WTC11 (cell line): ENCODE data around the gene ST6GALNAC3. TPM values are rescaled to one million over a fixed set of nuclear protein-coding genes. Genes with fewer than 3 reads are reported as not detected.

Experiments
- ATAC-seq: fragments of 200-7000 bp; cut with Tn5 transposase; 2 replicates; pipeline ENCODE4 v1.10.0; 2021; ENCODE audit warnings: mild to moderate bottlenecking, moderate library complexity
- CTCF ChIA-PET: fragments of 300-600 bp; sonication (Branson Sonifier 250); formaldehyde crosslinking; loops from one replicate; lab custom pipeline; 2021; ENCODE audit warnings: antibody characterized with exemption; lab: Charles Lee
- POLR2A ChIA-PET: fragments of 350-600 bp; sonication (Branson Sonifier 250); formaldehyde crosslinking; loops from one replicate; lab custom pipeline; 2021; ENCODE audit warnings: antibody characterized with exemption; lab: Charles Lee
- DNase-seq: peaks from one replicate; pipeline ENCODE4 v3.0.0; 2021; ENCODE audit warnings: low spot score
- H3K27ac Mint-ChIP-seq: 2 replicates; pipeline ENCODE4 v1.8.0; 2021; ENCODE audit warnings: mixed read lengths
- H3K27me3 Mint-ChIP-seq: 2 replicates; pipeline ENCODE4 v1.8.0; 2021; ENCODE audit warnings: low read depth, mild to moderate bottlenecking, moderate library complexity, mixed read lengths
- H3K36me3 Mint-ChIP-seq: 2 replicates; pipeline ENCODE4 v1.8.0; 2021; ENCODE audit warnings: mixed read lengths
- H3K4me1 Mint-ChIP-seq: 2 replicates; pipeline ENCODE4 v1.8.0; 2022; ENCODE audit warnings: mixed read lengths
- H3K4me3 Mint-ChIP-seq: 2 replicates; pipeline ENCODE4 v1.8.0; 2021; ENCODE audit warnings: mild to moderate bottlenecking, moderate library complexity, mixed read lengths
- H3K9me3 Mint-ChIP-seq: 2 replicates; pipeline ENCODE4 v1.8.0; 2021; ENCODE audit warnings: mixed read lengths
- ELF4 ChIP-seq: sonication (generic); formaldehyde crosslinking; IDR thresholded peaks from 2 replicates; pipeline ENCODE4 v1.8.1; 2022; ENCODE audit warnings: low read depth, mild to moderate bottlenecking, moderate library complexity, missing genetic modification reagents
- EMX1 ChIP-seq: fragments of 250-450 bp; sonication (Bioruptor Pico); IDR thresholded peaks from 2 replicates; pipeline ENCODE4 v1.8.0; 2021; ENCODE audit warnings: mild to moderate bottlenecking
- FOXJ3 ChIP-seq: sonication (generic); formaldehyde crosslinking; IDR thresholded peaks from 2 replicates; pipeline ENCODE4 v1.9.0; 2021; ENCODE audit warnings: missing genetic modification reagents, mild to moderate bottlenecking, borderline replicate concordance
- IRF2 ChIP-seq: sonication (generic); formaldehyde crosslinking; IDR thresholded peaks from 2 replicates; pipeline ENCODE4 v1.8.0; 2022; ENCODE audit warnings: low read depth, missing genetic modification reagents, borderline replicate concordance
- MXD4 ChIP-seq: fragments of 250-450 bp; sonication (Bioruptor Pico); IDR thresholded peaks from 2 replicates; pipeline ENCODE4 v1.8.0; 2021; ENCODE audit warnings: mild to moderate bottlenecking, moderate library complexity, borderline replicate concordance
- NR3C1 ChIP-seq: sonication (generic); formaldehyde crosslinking; conservative IDR thresholded peaks from 2 replicates; pipeline ENCODE4 v1.8.1; 2023; ENCODE audit warnings: low read depth, mild to moderate bottlenecking, missing genetic modification reagents
- ZNF423 ChIP-seq: fragments of 250-450 bp; sonication (Bioruptor Pico); IDR thresholded peaks from 2 replicates; pipeline ENCODE4 v2.1.2; 2022; ENCODE audit warnings: mild to moderate bottlenecking, moderate library complexity
- total RNA-seq: library from RNA; stranded (reverse); gene quantifications from 3 replicates; pipeline ENCODE4 v1.2.3, GENCODE V29; 2021
- TF ChIP-seq, protein P1 (sequence below): sonication (generic); formaldehyde crosslinking; IDR thresholded peaks from 2 replicates; pipeline ENCODE4 v1.8.0; 2023; ENCODE audit warnings: missing genetic modification reagents
- TF ChIP-seq, protein P2 (sequence below): sonication (generic); formaldehyde crosslinking; IDR thresholded peaks from 2 replicates; pipeline ENCODE4 v1.8.1; 2022; ENCODE audit warnings: low read depth, mild to moderate bottlenecking, moderate library complexity, missing genetic modification reagents, borderline replicate concordance
- TF ChIP-seq, protein P3 (sequence below): sonication (generic); formaldehyde crosslinking; IDR thresholded peaks from 2 replicates; pipeline ENCODE4 v1.8.1; 2023; ENCODE audit warnings: mild to moderate bottlenecking, missing genetic modification reagents, moderate library complexity
- TF ChIP-seq, protein P4 (sequence below): sonication (generic); formaldehyde crosslinking; IDR thresholded peaks from 2 replicates; pipeline ENCODE4 v1.8.0; 2022; ENCODE audit warnings: mild to moderate bottlenecking, missing genetic modification reagents
- TF ChIP-seq, protein P5 (sequence below): sonication (generic); formaldehyde crosslinking; IDR thresholded peaks from 2 replicates; pipeline ENCODE4 v1.8.1; 2023; ENCODE audit warnings: mild to moderate bottlenecking, missing genetic modification reagents, moderate library complexity
- TF ChIP-seq, protein P6 (sequence below): sonication (generic); formaldehyde crosslinking; IDR thresholded peaks from 2 replicates; pipeline ENCODE4 v1.8.1; 2023; ENCODE audit warnings: mild to moderate bottlenecking, moderate library complexity, missing genetic modification reagents
- TF ChIP-seq, protein P7 (sequence below): sonication (generic); formaldehyde crosslinking; IDR thresholded peaks from 2 replicates; pipeline ENCODE4 v1.8.0; 2022; ENCODE audit warnings: mild to moderate bottlenecking, missing genetic modification reagents

Gene ST6GALNAC3
- total RNA-seq, 1 experiment from 2014 or later = 11.9 TPM

DNA sequence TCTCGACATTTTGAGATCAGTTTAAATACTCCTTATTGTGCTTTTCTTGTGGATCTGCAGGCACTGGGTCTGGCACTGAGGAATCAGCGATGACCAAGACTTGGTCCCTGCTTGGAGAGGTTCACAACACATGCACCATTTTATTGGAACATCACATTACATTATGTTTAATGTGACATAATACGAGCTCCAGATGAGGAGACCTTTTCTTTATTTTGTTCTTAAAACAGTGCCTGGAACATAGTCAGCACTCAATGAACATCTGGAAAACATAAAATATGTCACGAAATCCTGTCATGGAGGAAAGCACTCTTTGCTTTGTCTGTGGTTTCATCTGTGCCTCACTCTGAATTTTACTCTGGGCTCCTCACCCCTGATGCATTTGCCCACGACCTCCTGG is 110.7 kb downstream of the ST6GALNAC3 start (continued):
- TF ChIP-seq, protein P1, sequence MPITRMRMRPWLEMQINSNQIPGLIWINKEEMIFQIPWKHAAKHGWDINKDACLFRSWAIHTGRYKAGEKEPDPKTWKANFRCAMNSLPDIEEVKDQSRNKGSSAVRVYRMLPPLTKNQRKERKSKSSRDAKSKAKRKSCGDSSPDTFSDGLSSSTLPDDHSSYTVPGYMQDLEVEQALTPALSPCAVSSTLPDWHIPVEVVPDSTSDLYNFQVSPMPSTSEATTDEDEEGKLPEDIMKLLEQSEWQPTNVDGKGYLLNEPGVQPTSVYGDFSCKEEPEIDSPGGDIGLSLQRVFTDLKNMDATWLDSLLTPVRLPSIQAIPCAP (CRISPR knock-in tag) = no peak
- TF ChIP-seq ZNF423 = no peak
- TF ChIP-seq, protein P2, sequence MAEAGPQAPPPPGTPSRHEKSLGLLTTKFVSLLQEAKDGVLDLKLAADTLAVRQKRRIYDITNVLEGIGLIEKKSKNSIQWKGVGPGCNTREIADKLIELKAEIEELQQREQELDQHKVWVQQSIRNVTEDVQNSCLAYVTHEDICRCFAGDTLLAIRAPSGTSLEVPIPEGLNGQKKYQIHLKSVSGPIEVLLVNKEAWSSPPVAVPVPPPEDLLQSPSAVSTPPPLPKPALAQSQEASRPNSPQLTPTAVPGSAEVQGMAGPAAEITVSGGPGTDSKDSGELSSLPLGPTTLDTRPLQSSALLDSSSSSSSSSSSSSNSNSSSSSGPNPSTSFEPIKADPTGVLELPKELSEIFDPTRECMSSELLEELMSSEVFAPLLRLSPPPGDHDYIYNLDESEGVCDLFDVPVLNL (CRISPR knock-in tag) = no peak
- TF ChIP-seq, protein P3, sequence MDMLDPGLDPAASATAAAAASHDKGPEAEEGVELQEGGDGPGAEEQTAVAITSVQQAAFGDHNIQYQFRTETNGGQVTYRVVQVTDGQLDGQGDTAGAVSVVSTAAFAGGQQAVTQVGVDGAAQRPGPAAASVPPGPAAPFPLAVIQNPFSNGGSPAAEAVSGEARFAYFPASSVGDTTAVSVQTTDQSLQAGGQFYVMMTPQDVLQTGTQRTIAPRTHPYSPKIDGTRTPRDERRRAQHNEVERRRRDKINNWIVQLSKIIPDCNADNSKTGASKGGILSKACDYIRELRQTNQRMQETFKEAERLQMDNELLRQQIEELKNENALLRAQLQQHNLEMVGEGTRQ = no peak

DNA sequence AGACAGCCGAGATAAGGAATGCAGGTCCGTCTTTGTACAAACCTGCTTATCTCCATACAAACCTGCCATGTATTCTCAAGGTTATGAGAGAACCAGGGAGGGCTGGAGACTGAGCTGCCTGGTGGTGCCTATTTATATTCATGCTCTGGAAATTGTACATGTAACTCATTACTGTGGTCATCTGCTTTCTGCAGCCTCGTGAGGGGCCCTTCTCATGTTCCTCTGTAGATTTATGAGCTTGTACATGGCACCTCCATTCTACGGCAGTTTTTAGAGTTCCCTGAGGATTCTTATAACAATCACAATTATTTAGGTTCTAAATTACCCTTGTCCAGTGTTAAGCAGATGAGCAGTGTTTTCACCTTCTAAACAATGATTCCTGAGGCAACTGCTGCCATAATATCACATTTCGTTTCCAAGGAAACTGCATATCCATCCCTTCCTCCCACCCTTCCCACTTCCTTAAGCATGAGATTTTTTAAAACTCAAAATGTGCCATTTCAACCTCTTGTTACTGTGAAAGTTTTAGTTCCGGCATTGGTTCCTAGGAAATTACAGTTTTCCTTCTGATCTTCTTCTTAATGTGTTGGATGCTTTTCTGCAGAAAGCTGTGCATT is 112.1 kb downstream of the ST6GALNAC3 start:
- Mint-ChIP-seq H3K4me3 (no peak overlapping the region), H3K9me3 (no peaks in the 10 kb centered on the region), H3K36me3 (no peaks in the 10 kb centered on the region), H3K27me3 (no peaks in the 10 kb centered on the region), H3K27ac (no peak overlapping the region), H3K4me1 (peaks cover 10% of the 10 kb centered on the region; the same call in 1 of the 2 replicates)
- CTCF ChIA-PET = no interaction called here
- POLR2A ChIA-PET = no interaction called here
- TF ChIP-seq, protein P4, sequence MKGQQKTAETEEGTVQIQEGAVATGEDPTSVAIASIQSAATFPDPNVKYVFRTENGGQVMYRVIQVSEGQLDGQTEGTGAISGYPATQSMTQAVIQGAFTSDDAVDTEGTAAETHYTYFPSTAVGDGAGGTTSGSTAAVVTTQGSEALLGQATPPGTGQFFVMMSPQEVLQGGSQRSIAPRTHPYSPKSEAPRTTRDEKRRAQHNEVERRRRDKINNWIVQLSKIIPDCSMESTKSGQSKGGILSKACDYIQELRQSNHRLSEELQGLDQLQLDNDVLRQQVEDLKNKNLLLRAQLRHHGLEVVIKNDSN (CRISPR knock-in tag) = no peak
- no peak for TF ChIP-seq FOXJ3 (CRISPR knock-in tag)
- TF ChIP-seq NR3C1 (CRISPR knock-in tag) = no peak
- no peak for TF ChIP-seq MXD4
- TF ChIP-seq, protein P5, sequence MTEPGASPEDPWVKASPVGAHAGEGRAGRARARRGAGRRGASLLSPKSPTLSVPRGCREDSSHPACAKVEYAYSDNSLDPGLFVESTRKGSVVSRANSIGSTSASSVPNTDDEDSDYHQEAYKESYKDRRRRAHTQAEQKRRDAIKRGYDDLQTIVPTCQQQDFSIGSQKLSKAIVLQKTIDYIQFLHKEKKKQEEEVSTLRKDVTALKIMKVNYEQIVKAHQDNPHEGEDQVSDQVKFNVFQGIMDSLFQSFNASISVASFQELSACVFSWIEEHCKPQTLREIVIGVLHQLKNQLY = no peak
- TF ChIP-seq, protein P6, sequence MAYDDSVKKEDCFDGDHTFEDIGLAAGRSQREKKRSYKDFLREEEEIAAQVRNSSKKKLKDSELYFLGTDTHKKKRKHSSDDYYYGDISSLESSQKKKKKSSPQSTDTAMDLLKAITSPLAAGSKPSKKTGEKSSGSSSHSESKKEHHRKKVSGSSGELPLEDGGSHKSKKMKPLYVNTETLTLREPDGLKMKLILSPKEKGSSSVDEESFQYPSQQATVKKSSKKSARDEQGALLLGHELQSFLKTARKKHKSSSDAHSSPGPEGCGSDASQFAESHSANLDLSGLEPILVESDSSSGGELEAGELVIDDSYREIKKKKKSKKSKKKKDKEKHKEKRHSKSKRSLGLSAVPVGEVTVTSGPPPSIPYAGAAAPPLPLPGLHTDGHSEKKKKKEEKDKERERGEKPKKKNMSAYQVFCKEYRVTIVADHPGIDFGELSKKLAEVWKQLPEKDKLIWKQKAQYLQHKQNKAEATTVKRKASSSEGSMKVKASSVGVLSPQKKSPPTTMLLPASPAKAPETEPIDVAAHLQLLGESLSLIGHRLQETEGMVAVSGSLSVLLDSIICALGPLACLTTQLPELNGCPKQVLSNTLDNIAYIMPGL (CRISPR knock-in tag) = no peak
- DNase-seq (no peak), ATAC-seq (no peak)

DNA sequence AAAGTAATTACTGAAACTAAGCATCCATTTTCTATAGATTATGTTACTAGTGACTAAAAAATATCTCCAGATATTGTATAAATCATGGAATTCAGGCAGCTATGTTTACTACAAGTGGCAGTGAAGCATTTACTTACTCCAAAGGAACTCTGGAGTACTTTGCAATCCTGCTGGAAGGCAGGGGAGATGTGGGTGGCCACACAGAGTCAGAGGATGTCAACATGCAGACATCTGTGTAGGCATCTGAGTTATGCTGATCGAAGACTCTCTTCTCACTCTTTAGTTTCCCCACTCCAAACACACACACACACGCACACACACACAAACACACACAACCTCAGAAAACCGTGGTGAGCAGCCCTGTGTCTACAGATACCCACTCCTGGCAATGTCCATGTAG is 112.9 kb downstream of the ST6GALNAC3 start:
- ChIA-PET CTCF (no interaction called here), POLR2A (no interaction called here)
- TF ChIP-seq ELF4 (no peak), NR3C1 (CRISPR knock-in tag) (no peak), EMX1 (CRISPR knock-in tag) (no peak)
- TF ChIP-seq, protein P7, sequence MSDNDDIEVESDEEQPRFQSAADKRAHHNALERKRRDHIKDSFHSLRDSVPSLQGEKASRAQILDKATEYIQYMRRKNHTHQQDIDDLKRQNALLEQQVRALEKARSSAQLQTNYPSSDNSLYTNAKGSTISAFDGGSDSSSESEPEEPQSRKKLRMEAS = no peak
- ATAC-seq = no peak
- no peak for DNase-seq
- no peak overlapping the region for H3K27ac Mint-ChIP-seq
- H3K9me3 Mint-ChIP-seq = no peaks in the 10 kb centered on the region
- H3K27me3 Mint-ChIP-seq = no peaks in the 10 kb centered on the region
- H3K4me1 Mint-ChIP-seq = peaks cover 12% of the 10 kb centered on the region; the same call in 1 of the 2 replicates
- H3K4me3 Mint-ChIP-seq = no peak overlapping the region
- H3K36me3 Mint-ChIP-seq = no peaks in the 10 kb centered on the region

DNA sequence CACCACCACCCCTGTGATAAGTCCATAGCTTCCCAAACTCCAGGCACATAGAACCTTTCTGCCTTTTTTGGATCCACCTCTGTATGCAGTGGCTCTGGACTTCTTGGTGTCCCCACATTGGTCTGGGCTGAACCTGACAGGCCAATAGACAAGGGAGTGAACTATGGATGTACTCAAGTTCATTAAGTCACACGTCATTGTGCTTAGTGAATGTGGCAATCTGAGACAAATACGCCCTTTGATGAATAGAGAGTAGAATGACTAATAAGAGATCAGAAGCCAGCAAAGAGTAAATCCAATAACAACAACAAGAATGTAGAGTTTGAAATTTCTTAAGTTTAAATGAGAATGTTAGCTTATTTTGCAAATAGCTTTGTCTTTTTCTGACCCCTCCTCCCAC is 114.8 kb downstream of the ST6GALNAC3 start:
- no peak overlapping the region for H3K27ac Mint-ChIP-seq
- H3K27me3 Mint-ChIP-seq = no peaks in the 10 kb centered on the region
- peaks cover 14% of the 10 kb centered on the region; the same call in 1 of the 2 replicates for H3K4me1 Mint-ChIP-seq
- ChIA-PET CTCF (no interaction called here), POLR2A (interaction anchor here (0.5 kb wide), 1 partner anchor 1742 kb away, joined by 4 read pairs; no protein-coding TSS in a partner anchor)
- no peaks in the 10 kb centered on the region for H3K36me3 Mint-ChIP-seq
- TF ChIP-seq IRF2 = no peak
- H3K9me3 Mint-ChIP-seq = no peaks in the 10 kb centered on the region
- ATAC-seq (no peak), DNase-seq (no peak)
- no peak overlapping the region for H3K4me3 Mint-ChIP-seq
